GM19468 (cell line): Measurements from ENCODE around the gene C1orf232.

Source experiments
- ATAC-seq: cut with Tn5 transposase; IDR thresholded peaks from one replicate; pipeline ENCODE4 v1.9.1; 2021; ENCODE audit warnings: mild to moderate bottlenecking, moderate library complexity, moderate number of reproducible peaks; ENCODE audit not compliant: unreplicated experiment; ENCODE audit errors: extremely low read depth

The C1orf232 gene

DNA sequence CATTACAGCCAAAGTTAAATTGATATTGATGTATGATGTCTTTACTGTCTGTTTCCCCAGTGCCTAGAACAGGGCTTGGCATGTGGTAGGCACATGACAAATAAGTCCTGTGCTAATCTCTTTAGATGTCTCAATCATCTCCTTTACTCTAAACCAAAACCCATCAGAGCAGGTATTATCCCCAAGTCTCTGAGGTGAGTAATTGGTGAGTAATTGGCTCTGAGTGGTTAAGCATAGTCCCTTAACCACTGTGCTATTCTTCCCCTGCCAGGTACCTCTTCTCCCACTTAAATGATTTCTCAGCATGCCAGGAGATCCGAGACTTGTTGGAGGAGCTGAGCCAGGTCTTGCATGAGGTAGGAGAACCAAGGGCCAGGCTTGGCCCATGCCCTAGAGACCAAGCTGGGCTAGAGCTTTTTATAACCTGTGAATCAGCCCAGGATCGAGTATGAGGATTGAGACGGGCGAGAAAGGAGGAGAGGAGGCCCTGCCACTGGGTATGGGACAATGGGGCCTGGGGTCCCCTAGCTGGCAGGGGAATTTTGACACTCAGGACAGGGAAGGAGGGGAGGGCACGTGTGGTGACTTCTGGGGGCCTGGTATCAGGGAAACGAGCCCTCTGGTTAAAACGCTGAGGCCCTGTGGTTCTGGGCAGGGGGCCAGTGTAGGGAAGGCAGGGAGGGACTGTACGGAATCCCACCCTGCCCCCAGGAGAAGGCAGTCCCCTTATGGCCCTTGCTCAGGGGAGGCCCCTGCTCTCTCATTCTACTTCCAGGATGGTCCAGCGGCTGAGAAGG, 13.0 kb upstream of the C1orf232 start:
- ATAC-seq, result no peak

DNA sequence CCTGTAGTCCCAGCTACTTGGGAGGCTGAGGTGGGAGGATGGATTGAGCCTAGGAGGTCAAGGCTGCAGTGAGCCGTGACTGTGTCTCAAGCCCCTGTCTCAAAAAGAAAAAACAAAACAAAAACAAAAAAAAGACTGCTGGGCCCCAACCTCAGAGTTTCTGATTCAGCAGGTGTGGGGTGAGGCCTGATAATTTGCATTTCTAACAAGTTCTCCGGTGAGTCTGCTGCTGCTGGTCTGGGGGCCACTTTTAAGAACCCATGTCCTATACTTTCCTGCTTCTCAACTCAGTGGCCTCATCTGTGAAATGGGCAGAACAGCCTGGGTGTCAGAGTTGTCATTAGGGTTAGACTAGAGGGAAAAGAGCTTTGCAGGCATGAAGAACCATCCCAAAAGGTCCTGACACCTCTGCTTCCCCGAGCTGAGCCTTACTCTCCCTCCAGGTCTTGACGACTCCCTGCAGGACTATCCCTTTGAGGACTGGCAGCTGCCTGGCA, 11.3 kb upstream of the C1orf232 start:
- ATAC-seq, result no peak

DNA sequence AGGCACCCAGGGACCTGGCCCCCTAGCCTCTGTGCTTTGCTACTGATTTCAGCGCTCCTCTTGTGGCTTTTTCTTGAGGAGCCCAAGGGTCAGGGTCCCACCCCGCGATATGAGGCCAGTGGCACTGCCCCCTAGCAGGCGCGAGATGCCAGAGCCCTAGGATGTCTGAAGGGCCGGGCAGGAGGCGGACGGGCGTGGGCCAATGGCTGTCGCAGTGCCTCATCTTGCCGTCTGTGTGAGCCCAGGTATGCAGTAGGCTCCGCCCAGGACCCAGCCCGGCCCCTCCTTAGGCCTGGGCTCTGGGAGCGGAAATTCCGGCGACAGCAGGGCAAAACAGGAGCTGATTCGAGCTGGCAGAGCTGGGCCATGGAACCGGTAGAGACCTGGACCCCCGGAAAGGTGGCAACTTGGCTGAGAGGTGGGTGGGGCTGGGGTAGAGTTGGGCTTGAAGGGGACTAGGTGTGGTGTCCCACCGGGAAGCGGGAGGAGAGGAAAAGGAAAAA, 8.5 kb upstream of the C1orf232 start, which contains the start of gene CNKSR1:
TSS of gene CNKSR1 (plus strand) at position 310 of the 503 bp plus-strand sequence. CDS start at position 367, 57 bp downstream.
- no peak for ATAC-seq

DNA sequence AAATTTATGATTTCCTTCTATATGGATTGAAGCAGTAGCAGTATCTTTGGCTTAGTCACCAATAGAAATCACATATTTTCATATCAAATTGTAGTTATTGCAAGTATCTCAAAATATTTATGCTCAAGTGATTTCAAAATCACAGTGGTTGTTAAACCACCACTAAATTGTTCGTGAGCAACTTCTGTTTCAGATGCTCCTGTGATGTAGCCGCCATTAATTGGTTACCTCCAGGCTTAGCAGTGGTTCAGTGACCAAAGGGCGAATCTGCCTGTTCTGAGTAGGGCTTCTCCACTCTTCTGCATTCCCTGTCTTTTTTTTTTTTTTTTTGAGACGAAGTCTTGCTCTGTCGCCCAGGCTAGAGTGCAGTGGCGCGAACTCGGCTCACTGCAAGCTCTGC, 6.6 kb upstream of the C1orf232 start:
- ATAC-seq, result no peak

DNA sequence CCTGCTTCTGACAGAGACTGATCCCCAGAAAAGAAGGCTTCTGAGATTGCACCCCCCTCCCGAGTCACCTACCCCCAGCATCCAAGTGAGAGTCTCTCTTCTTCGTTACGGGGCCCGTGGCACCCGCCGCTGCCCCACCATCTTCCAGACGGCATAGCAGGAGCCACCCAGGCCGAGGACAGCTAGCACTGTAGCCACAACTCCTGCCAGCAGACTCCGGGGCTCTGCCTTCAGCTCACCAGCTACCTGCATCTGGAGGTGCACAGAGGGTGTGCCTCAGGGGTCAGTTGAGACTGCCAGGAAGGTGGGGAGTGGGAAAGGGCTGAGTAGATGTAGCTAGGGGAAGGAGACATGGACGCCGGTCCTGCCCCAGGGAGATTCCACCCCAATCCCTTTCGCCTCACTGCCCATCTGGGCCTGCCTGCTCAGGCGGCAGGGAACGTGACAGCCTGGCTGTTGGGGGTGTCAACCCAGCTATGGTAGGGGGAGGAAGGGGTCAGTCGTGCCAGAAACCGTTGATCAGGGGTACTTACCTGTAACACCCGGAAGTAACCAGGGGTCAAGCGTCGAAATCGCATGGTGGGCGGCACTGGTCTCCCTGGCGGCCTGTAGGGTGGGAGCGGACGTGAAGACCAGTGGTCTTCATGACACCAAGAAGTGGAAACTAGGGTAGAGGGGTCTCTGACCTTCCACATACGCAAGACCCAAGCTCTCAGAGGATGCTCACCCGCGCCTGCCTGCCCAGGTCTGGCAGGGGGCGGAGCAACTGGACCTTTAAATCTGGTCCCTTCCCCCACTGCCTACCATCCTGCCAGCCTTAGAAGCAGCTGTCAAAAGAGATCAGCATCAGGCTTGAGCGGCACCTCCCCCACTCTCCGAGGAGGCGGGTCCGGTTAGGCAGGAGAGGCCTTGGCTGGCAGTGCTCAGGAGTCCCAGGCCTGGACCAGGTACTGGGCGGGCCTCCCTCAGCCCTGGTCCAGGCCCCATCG, 2.6 kb upstream of the C1orf232 start, which contains the start of gene ZNF593OS:
TSS of gene ZNF593OS (minus strand) at position 749 of the 989 bp plus-strand sequence. CDS start at position 578, 171 bp downstream.
- no peak for ATAC-seq

DNA sequence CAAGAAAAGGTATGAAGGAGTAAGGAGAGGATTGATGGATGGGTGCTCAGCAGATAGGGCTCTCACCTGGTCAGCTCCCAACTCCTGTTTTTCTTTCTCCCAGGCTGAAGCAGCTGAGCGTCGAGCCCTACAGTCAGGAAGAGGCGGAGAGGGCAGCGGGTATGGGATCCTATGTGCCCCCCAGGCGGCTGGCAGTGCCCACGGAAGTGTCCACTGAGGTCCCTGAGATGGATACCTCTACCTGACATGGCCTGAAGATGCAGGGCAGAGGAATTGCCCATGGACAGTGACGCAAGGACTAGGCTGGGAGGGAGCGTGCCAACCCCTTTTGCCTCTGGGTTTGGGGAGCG, 1.7 kb upstream of the C1orf232 start:
- ATAC-seq, result no peak

DNA sequence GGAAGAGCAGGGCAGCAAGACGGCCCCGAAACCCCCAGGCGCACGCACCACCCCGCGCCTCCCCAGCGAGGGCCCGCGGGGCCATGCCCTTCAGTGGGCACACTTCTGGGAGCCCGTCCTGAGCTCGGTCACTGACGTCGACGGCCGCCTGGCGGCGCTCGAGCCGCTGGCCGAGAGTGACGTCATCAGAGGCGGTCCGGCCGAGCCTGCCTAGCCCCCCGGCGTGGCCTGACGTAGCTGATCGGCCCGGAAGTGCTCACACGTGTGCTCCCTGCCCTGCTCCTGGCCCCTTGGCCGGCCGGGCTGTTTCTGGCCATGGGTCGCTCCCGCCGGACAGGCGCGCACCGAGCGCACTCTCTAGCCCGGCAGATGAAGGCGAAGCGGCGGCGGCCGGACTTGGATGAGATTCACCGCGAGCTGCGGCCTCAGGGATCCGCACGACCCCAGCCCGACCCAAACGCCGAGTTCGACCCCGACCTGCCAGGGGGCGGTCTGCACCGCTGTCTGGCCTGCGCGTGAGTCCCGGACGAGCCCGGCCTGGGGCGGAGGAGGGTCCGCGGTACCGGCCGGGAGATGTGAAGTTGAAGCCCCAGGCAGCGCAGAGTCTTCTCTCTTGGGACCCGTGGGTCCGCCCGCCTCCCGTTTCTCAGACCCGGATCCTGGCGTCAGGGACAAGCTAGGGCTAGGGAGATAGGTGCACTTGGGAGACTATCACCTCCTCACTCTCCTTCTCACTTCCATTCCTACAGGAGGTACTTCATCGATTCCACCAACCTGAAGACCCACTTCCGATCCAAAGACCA, 1.1 kb upstream of the C1orf232 start, which contains the start of gene ZNF593:
TSS of gene ZNF593 (plus strand) at position 240 of the 803 bp plus-strand sequence. CDS start at position 316, 76 bp downstream.
- ATAC-seq, result no peak

DNA sequence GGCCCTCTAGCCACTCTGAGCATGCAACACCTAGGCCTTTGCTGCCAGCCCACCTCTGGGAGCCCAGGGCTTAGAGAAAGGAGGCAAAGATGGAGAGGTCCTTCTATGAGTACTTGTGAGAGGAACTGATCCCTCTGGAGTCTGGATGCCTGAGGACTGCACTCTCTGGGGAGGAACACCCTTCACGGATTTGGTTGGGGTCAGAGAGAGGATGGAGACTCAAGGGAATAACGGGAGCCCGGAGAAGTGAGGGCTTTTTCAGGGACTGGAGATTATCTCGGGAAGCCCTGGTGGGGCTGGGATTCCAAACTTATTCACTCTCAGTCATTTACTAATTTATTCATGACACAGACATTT, 413 bp upstream of the C1orf232 start:
- ATAC-seq, result no peak

DNA sequence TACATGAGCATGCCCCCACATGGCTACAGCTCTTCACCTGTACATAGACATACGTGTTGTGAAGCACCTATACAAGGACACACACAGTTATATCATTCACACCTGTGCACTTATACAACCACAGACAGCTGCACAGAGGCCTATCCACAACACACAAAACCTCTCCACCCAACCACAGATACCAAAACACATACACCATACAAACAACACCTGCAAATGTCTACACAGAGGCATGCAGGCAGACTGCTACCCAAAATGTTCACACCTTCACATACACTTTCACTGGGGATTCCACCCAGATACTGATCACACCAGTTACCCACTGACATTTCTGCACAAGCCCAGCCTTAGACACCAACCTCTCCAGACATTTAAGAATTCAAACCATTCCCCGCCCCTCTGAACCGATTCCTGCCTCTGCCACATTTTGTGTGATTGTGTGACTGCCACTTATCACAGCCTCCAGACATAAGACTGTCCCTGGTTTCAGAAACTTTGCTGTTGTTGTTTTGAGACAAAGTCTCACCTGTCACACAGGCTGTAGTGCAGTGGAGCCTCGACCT, 2.0 kb downstream of the C1orf232 start:
- ATAC-seq, result no peak

DNA sequence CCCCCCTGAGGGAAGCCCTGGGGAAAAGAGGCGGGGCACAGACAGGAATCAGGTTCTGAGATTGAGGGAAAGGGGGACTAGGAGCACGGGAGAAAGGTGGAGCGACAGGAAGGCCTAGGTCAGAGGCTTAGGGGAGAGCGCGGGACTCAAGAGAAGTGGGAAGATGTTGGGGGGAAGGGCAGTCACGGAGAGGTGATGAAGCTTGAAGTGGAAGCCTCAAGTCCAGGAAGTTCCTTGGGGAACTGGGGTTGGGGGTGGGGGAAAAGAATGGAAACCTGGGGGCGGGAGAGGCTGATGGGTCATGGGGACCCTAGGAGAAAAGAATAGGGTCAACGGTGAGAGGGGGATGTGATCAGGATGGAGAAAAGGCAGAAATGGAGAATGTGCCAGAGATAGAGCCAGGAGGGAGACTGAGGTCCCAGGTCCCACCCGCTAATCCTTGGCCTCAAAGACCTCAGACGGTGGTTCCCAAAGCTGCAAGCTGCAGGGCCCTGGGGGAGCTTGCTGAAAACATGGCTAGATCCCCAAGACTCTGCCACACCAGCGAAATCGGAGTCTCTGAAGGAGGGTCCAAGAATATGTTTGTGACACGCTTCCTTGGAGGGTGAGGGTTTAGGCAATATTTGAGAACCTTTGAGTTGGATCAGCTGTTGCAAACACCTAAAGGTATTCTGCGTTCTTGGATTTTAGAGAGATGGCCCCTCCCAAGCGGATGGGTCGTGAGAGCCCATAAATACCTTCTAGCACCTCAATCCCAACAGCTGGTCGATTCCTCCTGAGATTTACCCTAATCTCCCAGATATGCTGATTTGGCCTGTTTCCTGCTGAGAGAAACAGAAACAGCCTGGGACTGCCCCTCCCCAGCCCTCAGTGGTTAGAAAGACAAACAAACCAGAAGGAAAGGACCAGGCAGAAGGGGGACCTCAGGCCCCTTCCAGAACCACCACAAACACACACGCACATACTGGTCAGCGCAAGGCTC, 3.6 kb downstream of the C1orf232 start:
- ATAC-seq, result no peak

DNA sequence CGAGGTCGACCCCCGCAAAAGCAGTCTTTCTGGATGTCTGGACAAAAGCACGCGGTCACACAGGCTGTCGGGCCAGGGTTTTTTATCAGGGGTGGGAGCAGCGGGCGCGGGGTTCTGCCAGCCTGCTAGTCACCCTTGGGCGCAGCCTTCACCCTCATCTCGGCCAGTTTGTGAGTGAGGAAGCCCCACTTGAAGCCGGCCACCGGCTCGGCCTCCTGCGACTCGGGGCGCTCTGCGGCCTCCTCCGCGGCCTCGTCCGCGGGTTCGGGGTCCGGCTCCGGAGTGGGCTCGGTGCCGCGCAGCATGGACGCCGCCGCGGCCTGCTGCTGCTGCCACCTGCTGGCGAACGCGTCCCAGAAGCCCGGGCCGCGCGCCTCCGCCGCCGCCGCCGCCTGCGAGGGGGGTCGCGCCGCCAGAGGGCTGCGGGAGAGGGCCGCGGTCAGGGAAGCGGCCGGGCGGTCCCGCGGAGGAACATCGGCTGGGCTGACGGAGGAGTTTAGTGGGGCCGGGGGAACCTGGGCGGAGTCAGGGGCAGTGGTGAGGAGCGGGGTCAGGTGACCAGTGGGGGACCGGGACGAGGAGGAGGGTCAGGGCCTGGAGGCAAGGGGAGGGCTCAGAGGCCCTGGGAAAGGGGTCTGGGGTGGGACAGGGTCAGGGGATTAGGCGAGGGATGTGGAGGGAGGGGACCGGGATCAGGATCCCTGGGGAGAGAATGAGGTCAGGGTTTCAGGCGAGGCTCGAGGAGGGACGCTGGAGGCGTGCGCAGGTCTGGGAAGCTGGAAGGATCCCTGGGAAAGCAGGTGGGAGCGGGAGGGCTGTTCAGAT, 4.5 kb downstream of the C1orf232 start:
- ATAC-seq, result no peak

DNA sequence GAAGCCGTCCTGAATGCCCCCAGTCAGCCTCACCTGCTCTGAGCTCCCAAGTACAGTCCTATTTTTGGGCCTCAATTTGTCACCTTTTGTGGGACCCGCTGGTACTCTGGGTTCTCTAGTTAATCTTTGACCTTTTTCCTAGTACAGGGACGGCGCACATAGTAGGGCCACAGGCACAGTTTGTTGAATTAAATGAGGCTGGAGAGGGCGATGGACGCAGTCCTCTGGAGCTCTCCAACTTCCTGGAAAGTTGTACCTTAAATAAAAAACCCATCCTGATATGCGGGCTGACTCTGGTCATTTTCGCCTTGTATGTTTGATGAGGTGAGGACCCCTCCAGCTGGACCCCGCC, 5.1 kb downstream of the C1orf232 start:
- ATAC-seq, result no peak

DNA sequence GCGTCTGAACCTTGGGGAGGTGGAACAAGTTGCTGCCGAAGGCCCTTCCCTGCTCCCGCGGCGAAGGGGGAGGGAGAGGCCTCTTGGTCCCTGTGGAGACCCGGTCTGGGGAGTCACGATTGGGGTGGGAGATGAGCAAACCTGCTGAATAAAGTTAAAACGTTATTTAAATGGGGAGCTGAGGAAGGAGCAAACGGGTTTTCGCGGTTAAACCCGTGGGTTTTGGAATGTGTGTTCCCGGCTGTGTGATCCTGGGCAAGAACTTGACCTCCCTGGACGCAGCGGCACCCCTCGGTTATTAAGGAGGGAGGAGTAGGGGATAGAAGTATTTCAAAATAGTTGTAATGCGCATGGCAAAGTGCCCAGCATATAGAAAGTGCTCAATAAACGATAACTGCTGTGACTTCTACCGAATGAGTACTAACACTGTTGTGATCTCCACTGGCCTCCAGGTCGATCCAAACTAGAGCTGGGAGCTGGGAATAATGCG, 6.5 kb downstream of the C1orf232 start:
- ATAC-seq, result no peak

DNA sequence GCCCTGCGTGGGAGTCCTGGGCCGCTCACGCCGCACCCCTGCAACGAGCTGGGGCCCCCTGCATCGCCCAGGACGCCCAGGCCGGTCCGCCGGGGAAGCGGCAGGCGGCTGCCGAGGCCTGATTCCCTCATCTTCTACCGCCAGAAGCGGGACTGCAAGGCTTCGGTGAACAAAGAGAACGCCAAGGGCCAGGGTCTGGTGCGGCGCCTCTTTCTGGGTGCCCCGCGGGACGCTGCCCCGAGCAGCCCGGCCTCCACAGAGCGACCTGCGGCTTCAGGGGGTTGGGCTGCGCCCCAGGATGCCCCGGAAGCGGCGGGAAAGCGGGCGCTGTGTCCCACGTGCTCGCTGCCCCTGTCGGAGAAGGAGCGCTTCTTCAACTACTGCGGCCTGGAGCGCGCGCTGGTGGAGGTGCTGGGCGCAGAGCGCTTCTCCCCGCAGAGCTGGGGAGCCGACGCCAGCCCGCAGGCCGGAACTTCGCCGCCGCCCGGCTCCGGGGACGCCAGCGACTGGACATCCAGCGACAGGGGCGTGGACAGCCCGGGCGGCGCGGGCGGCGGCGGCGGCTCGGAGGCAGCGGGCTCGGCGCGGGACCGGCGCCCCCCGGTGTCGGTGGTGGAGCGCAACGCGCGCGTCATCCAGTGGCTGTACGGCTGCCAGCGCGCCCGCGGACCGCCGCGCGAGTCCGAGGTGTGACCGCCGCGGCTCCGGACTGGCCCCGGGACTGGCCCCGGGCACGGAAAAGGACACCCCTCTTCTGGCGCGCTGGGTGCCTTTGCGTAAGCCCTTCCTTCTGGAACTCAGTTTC, 7.1 kb downstream of the C1orf232 start:
- ATAC-seq, result no peak

DNA sequence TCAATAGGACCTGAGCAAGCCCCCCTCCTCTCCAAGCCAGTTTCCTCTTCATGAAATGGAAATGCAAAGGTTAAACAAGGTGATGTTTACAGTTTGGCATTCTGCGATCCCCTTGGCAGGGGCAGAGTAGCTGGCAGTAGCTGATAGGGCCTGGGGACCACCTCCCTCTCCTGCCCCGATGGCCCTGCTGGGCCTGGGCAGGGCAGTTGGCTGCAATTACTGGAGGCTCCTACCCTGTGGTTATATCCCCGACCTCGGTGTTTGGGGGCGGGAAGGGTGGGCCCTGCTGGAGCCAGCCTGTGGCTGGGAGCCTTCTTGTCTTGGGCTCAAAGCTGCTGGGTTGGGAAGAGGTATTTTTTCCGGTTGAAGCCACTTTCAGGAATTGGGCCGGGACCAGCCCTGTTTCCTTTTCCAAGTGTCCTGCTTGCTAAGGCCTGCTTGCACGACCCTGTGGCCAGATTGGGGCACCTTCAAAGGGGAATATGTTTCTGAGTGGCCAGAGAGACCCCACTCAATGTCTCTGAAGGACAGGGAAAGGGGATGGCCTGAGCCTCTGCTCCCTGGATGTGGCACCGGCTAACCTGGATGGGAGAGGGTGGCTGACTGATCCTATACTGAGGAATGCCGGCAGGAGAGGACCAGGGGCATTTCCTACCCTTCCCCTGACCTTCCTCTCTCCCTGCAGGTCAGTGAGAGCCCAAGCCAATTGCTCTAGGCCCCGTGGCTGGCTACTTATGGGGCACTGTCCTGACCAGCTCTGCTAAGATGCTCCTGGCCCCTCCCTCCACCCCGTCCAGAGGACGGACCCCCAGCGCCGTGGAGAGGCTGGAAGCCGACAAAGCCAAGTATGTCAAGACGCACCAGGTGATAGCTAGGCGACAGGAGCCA, 8.0 kb downstream of the C1orf232 start:
- no peak for ATAC-seq

DNA sequence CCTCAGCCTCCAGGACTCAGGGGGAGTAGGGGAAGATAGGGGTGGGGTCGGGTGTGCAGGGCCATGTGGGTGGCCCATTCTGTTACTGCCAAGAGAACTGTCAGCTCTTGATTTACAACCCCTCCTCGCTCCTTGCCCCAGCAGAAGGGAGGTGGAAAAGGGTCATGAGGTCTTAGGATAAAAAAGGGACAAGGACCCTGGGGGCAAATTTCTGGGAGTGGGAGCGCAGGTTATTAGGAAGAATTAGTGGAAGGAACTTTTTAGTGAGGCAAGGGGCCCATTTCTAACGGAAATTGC, 9.1 kb downstream of the C1orf232 start:
- no peak for ATAC-seq
